Measurements from ENCODE around the gene TCF7L1.

Gene TCF7L1

DNA sequence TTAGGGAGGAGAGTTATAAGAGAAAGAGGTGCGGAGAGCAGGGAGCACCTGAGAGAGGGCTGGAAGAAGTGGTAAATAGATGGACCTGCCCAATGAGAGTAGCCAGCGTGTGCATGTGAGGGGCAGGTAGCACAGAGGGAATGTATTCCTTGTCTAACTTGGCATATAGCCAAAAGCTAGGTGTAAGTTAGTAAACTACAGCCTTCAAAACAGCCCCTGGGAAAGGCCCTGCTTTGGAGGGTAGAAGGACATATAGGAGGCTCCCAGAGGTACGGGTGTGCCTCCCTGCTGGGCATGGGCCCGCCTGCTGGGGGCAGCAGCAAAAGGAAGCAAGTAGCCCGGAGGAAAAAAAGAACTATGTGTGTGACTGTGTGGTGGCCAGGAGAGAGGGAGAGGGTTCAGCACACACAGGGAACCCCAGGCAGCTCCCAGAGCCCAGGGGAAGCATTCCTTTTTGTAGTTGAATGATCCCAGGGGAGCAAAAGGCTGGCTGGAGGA lies 48.0 kb downstream of the TCF7L1 start:
- Mint-ChIP-seq H3K27me3 (peaks cover 31% of the 10 kb centered on the region), H3K9me3 (no peaks in the 10 kb centered on the region), H3K4me3 (no peak overlapping the region), H3K4me1 (no peaks in the 10 kb centered on the region), H3K36me3 (no peaks in the 10 kb centered on the region), H3K27ac (no peak overlapping the region)
- ATAC-seq, result no peak

DNA sequence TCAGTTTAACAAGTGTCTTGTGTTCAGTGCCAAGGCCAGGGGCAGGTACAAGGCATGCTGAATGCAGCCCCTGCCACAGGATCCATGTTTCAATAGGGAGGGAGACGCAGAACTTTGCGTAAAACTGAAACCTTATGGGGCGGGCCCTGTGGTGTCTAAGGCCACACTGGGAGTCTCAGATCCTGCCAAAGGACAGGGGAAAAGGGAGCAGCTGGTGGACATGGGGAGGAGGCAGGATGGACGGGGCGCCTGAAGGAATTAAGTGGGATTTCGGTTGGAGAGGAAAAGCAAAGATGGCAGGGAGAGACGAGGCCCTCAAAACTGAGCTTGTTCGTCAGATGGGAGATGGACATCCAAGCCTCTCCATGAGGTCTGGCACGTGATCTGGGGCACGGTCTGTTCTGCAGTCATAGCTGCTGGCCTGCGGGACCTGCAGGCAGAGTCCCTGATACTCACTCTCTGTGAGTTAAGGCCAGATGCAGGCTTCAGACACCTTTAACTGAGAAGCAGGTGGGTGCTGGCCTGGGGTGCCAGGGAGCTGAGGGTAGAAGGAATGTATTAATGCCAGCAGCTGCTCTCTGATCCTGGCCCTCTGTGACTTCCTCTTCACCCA lies 48.8 kb downstream of the TCF7L1 start:
- Mint-ChIP-seq H3K36me3 (no peaks in the 10 kb centered on the region), H3K27me3 (peaks cover 25% of the 10 kb centered on the region), H3K4me3 (no peak overlapping the region), H3K9me3 (no peaks in the 10 kb centered on the region), H3K4me1 (no peaks in the 10 kb centered on the region), H3K27ac (no peak overlapping the region)
- ATAC-seq, result no peak

DNA sequence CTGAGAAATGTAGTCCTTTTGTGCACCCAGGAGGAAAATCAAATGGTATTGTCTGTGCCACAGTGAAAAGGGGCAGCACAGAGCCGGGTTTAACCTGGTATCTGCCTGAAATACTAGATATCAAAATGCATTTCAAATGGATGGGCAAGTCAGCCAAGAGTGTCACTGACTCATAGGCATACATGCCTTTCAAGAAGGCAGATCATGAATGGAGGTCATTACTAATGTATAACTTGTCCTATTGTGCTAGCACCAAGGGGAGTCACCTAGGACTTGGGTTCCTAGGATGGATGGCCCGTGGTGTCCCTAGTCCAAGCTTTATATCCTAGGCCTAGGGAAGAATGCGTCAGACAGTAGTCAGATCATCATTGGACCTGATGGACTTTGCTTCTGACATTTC lies 49.9 kb downstream of the TCF7L1 start:
- Mint-ChIP-seq H3K9me3 (no peaks in the 10 kb centered on the region), H3K27ac (no peak overlapping the region), H3K36me3 (no peaks in the 10 kb centered on the region), H3K4me1 (no peaks in the 10 kb centered on the region), H3K4me3 (no peak overlapping the region), H3K27me3 (peaks cover 25% of the 10 kb centered on the region)
- no peak for ATAC-seq

DNA sequence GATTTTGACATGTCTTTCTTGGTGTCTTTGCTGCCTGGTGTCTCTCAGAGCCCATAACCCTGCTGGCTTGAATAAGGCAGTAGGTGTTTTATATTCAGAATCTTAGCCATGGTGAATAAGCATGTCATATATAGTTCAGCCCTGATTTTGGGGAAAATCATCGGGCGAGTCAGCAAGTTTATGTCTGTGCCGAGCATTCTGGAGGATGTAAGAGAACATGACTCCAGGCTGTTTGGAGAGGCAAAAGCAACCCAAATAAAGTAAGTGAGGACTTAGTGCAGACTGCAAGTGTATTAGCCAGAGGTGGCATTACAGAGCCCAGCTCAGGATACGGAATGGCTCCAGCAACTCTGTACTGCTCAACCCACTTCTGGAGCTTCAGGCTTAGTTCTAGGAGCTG lies 50.3 kb downstream of the TCF7L1 start:
- H3K9me3 Mint-ChIP-seq, result no peaks in the 10 kb centered on the region
- H3K27ac Mint-ChIP-seq, result no peak overlapping the region
- H3K4me3 Mint-ChIP-seq, result no peak overlapping the region
- ATAC-seq, result no peak
- no peaks in the 10 kb centered on the region for H3K36me3 Mint-ChIP-seq
- H3K27me3 Mint-ChIP-seq, result peaks cover 25% of the 10 kb centered on the region
- no peaks in the 10 kb centered on the region for H3K4me1 Mint-ChIP-seq

DNA sequence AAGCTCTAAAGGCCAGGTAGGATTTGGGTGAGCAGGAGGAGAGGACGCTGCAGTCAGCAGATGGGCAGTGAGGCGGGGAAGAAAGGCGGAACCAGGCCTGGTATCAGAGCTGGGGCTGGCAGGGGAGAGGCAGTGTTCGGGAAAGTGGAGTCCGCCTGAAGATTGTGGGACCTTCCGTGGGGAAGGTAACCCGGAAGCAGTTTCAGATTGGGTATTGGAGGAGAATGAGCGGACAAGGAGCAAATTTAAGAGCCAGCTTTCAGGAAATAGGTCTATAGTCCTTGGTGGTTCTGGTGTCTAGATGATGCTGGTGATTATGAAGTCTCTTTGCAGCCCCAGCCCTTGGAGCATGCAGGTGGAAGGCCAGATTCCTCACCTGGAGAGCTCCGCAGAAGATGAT lies 51.0 kb downstream of the TCF7L1 start:
- no peaks in the 10 kb centered on the region for H3K4me1 Mint-ChIP-seq
- H3K9me3 Mint-ChIP-seq, result no peaks in the 10 kb centered on the region
- H3K27ac Mint-ChIP-seq, result no peak overlapping the region
- ATAC-seq, result no peak
- H3K36me3 Mint-ChIP-seq, result no peaks in the 10 kb centered on the region
- H3K4me3 Mint-ChIP-seq, result no peak overlapping the region
- peaks cover 25% of the 10 kb centered on the region for H3K27me3 Mint-ChIP-seq

DNA sequence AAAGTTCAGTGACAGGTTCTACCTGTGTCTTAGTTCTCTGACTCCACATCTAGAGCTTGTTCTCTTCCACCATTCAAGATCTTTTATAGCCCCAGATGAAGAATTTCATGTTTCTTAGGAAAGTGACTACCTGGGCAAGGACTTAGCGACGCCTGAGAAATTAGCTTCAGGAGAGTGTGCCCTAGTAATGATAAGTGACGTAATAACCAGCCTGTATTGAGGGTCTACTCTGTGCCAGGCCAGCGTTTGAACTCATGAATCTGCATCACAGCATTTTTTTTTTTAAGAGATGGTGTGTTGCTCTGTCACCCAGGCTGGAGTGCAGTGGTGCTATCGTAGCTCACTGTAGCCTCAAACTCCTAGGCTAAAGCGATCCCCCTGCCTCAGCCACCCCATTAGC lies 51.8 kb downstream of the TCF7L1 start:
- no peak for ATAC-seq
- H3K27ac Mint-ChIP-seq, result no peak overlapping the region
- H3K36me3 Mint-ChIP-seq, result no peaks in the 10 kb centered on the region
- H3K27me3 Mint-ChIP-seq, result peaks cover 30% of the 10 kb centered on the region
- no peak overlapping the region for H3K4me3 Mint-ChIP-seq
- no peaks in the 10 kb centered on the region for H3K4me1 Mint-ChIP-seq
- no peaks in the 10 kb centered on the region for H3K9me3 Mint-ChIP-seq

DNA sequence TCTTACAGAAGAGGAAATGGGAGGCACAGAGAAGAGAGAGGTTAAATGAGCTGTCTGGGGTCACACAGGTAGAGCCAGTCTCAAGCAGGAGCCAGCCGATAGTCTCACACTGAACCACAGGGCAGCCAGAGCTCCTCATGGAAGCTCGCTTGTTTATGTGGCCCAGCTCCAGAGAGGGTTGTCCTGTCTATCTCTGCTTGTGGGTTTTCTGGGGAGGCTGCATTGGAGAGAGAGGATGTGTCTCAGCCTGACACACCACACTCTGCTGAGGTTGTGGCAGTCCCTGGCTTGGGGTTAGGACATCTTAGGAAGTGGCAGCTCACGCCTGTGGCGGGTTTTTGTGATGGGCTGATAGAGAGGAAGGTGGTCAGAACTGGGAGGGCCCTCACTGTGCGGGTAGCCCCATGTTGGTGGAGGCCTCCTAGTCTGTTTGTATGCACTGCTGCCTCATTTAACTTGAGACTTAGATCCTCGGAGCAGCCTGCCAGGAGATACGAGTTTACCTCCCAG lies 52.3 kb downstream of the TCF7L1 start:
- H3K27ac Mint-ChIP-seq, result no peak overlapping the region
- no peak for ATAC-seq

DNA sequence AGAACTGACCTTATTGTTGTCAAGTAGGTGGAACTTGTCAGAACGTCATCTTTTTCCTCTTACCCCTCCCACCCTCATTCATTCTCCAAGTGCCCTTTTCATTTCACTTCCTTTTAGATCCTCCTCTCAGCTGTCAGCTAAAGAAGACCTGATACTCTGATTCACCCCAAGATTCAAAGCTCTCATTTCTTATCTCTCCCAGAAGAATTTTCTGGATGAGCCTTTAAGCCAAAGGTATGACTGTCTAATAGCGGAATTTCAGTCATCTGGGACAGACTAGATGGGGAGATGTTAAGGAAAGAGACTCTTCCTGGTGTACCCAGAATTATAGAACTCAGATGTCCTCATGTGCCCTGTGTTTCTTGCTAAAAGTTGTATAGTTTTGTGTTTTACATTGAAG lies 53.9 kb downstream of the TCF7L1 start:
- Mint-ChIP-seq H3K4me3 (no peak overlapping the region), H3K9me3 (no peaks in the 10 kb centered on the region), H3K36me3 (no peaks in the 10 kb centered on the region), H3K27ac (no peak overlapping the region), H3K4me1 (no peaks in the 10 kb centered on the region), H3K27me3 (peaks cover 17% of the 10 kb centered on the region)
- no peak for ATAC-seq

More for the DNA sequence above, 52.3 kb downstream of the TCF7L1 start:
- Mint-ChIP-seq H3K4me3 (no peak overlapping the region), H3K36me3 (no peaks in the 10 kb centered on the region), H3K27me3 (peaks cover 30% of the 10 kb centered on the region), H3K4me1 (no peaks in the 10 kb centered on the region), H3K9me3 (no peaks in the 10 kb centered on the region)

DNA sequence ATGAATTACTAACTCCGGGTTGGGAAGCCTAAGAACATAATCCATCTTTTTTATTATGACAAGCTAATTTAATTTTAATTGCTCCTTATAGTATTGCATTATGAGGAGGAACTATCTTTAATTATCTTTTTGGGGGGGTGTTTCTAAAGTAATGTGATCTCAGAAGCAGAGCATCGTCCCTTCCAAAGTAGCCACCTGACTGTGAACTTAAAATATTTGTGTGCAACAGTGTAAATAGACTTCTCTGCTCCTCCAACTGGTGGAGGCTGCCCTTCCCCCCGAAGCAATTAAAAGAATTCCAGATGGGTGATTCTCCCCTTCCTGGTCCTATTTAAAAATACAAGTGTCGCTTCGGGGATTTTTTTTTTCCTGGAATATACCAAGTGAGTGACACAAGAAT lies 55.7 kb downstream of the TCF7L1 start:
- H3K4me1 Mint-ChIP-seq, result no peaks in the 10 kb centered on the region
- ATAC-seq, result no peak
- no peak overlapping the region for H3K4me3 Mint-ChIP-seq
- H3K9me3 Mint-ChIP-seq, result peaks cover 3% of the 10 kb centered on the region
- H3K36me3 Mint-ChIP-seq, result no peaks in the 10 kb centered on the region
- H3K27ac Mint-ChIP-seq, result no peak overlapping the region
- H3K27me3 Mint-ChIP-seq, result peaks cover 22% of the 10 kb centered on the region

DNA sequence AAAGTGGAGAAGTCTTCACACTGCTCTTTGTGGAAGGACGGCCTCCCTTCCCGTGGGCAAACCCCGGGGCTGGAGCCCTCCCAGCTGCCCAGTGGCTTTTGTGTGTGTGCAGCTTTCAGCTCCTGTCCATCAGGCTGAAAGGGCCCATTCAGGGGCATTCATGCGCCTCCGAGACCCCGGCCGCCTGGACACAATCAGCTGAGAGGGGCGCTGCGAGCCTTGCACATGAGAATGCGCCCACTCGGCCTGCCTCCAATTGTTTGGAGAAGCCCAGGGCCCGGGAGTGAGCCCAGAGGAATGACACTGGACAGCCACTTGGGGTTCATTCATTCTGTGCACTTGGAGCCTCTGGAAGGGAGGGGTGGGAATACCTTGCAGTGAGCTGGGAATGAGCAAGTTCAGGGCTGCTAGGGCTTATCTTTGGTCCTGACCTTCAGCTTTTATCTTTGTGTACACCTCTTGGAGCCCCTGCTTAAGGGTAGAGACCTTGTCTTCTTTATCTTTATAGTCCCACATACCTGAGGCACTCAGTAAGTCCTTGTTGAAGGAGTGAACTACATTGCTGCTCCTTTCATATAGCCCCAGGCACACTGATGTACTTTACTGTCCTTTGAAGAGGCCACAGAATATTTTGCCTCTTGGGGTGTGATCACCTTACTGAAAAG lies 56.5 kb downstream of the TCF7L1 start:
- Mint-ChIP-seq H3K36me3 (no peaks in the 10 kb centered on the region), H3K27ac (no peak overlapping the region), H3K4me1 (no peaks in the 10 kb centered on the region), H3K4me3 (no peak overlapping the region), H3K9me3 (peaks cover 5% of the 10 kb centered on the region), H3K27me3 (peaks cover 27% of the 10 kb centered on the region)
- ATAC-seq, result peak; percentile 25

DNA sequence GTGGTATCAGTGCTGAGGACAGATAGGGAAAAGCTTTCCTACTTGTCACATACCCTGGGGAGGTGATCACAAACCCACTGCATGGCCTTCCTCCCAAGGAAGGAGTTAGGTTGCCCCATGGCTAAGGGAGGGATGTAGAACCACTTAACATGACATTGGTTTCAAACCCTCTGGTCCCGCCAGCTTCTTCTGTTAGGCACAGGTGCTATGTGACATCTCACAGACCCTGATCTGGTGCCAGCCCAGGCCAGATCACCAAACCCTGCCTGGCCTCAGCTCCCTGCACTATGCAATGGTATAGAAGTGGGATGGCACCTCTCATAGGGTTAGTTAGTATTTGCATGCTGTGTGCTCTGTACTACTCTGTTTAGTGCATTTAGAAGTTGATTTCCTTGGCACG lies 58.0 kb downstream of the TCF7L1 start:
- ATAC-seq, result peak; percentile 10
- Mint-ChIP-seq H3K9me3 (peaks cover 5% of the 10 kb centered on the region), H3K4me1 (no peaks in the 10 kb centered on the region), H3K27ac (no peak overlapping the region), H3K27me3 (peaks cover 35% of the 10 kb centered on the region), H3K4me3 (no peak overlapping the region), H3K36me3 (no peaks in the 10 kb centered on the region)

DNA sequence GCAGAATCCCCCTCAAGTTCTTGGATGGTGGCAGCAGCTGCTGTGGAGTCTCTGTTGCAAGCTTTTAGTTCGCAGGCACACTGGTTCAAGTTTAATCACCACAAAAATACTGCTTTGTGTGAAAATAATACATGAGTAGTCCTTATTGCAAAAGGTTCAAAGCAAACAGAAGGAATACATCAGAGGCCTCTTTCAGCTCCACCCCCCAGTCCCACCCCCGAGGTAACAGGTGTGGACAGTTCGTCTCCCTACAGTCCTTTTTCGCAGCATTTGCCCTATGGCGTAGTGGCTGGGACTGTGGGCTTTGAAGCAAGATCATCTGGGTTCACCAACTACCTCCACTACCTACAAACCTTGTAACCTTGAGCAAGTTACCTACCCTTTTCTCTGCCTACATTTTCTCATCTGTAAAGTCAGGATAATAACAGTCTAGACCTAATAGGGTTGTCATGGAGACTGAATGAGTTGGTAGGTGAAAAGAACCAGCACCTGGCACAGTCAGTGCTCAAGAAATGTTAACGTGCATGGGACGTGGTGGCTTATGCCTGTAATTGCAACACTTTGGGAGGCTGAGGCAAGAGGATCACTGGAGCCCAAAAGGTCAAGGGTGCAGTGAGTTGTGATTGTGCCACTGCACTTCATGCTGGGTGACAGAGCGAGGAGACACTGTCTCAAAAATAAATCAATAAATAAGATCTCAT lies 61.7 kb downstream of the TCF7L1 start:
- peaks cover 50% of the 10 kb centered on the region for H3K27me3 Mint-ChIP-seq
- no peak for ATAC-seq
- H3K4me1 Mint-ChIP-seq, result no peaks in the 10 kb centered on the region
- peaks cover 5% of the 10 kb centered on the region for H3K9me3 Mint-ChIP-seq
- no peak overlapping the region for H3K27ac Mint-ChIP-seq
- no peak overlapping the region for H3K4me3 Mint-ChIP-seq
- H3K36me3 Mint-ChIP-seq, result no peaks in the 10 kb centered on the region

DNA sequence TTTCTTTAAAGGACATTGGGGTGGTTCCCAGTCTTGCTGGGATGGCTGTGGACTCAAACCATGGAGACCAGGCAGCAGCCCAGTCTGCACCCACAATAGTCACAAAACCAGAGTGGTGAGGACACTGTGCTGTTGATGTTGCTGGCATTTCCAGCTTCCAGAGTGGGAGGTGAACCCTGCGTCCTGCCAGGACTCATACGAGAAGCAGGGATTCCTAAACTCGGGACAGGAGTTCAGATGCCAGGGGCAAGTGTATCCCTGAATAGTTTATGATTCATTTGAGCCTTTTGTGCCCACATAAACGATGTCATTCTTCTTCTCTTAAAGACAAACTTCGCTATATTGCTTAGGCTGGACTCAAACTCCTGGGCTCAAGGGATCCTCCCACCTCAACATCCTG lies 62.8 kb downstream of the TCF7L1 start:
- H3K36me3 Mint-ChIP-seq, result no peaks in the 10 kb centered on the region
- H3K27me3 Mint-ChIP-seq, result peaks cover 42% of the 10 kb centered on the region
- ATAC-seq, result no peak
- no peak overlapping the region for H3K4me3 Mint-ChIP-seq
- no peaks in the 10 kb centered on the region for H3K4me1 Mint-ChIP-seq
- H3K27ac Mint-ChIP-seq, result no peak overlapping the region
- peaks cover 5% of the 10 kb centered on the region for H3K9me3 Mint-ChIP-seq

DNA sequence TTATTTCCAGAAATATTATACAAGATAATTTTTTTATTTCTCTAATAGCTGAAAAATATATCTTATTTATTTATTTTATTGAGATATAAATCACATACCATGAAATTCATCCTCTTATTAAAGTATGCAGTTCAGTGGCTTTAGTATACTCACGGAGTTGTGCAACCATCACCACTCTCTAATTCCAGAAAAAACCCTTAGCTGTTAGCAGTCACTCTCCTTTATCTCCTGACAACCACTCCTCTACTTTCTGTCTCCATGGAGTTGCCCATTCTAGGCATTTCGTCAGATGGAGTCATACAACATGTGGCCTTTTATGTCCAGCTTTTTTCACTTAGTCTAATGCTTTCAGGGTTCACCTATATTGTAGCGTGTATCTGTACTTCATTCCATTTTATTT lies 66.5 kb downstream of the TCF7L1 start:
- Mint-ChIP-seq H3K4me3 (no peak overlapping the region), H3K27ac (no peak overlapping the region), H3K36me3 (no peaks in the 10 kb centered on the region), H3K27me3 (peaks cover 40% of the 10 kb centered on the region), H3K9me3 (no peaks in the 10 kb centered on the region), H3K4me1 (no peaks in the 10 kb centered on the region)
- no peak for ATAC-seq

DNA sequence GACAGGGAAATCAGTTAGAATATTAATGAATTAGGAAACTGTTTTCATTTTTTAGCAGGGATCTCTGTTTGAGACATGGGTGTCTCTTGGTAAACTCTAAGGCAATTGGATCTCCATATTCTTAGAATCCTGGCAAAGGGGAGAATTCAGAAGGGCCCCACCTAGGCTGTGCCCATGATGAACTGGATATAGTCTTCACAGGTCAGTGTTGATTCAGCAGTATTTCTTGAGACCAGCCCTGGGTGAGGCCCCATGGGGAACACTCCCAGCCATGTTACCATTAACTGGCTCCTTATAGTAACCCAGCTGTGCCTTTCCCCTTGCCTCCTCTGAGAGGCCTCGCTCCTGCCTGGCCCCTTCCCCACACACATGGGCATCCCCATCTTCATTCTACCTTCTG lies 76.7 kb downstream of the TCF7L1 start:
- ATAC-seq, result no peak
- Mint-ChIP-seq H3K27ac (no peak overlapping the region), H3K27me3 (peaks cover 11% of the 10 kb centered on the region), H3K4me3 (no peak overlapping the region), H3K36me3 (no peaks in the 10 kb centered on the region), H3K4me1 (no peaks in the 10 kb centered on the region), H3K9me3 (no peaks in the 10 kb centered on the region)

DNA sequence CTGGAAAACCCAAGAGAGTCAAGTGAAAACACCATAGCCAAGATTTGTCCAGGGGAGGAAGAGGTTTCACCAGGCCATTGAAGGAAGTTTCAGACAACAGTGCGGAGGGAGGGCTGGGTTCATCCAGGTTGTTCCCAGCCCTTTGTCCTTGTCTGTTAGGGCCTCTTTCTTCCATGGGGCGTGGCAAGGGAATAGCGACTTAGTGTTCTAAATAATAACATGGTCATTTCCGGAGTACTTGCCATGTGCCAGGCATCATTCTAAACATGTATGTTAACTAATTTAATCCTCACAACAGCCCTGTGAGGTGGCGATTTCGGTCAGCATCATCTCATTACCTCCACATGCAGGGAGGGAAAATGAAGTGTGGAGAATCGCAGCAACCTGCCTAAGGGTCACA lies 77.3 kb downstream of the TCF7L1 start:
- Mint-ChIP-seq H3K4me1 (no peaks in the 10 kb centered on the region), H3K27ac (no peak overlapping the region), H3K36me3 (no peaks in the 10 kb centered on the region), H3K27me3 (peaks cover 11% of the 10 kb centered on the region), H3K9me3 (no peaks in the 10 kb centered on the region), H3K4me3 (no peak overlapping the region)
- ATAC-seq, result no peak

All from stimulated activated memory B cell treated with anti-CD40 and anti-IgM and Interleukin-4, amounts not matched to agents 10 μg/mL and 1 μg/mL and 100 μg/mL, for 72 hours (primary cell).